A673 (cell line): ENCODE measurements around the gene ABCC5.

Experiments used
- EZH2 ChIP-seq: fragments of 200-600 bp; sonication (generic); IDR thresholded peaks from 2 replicates; pipeline ENCODE4 v1.6.1; 2017; ENCODE audit warnings: borderline replicate concordance, low read depth, mild to moderate bottlenecking, mixed read lengths, antibody characterized with exemption, low read length; ENCODE audit not compliant: poor library complexity, severe bottlenecking
- TF ChIP-seq, protein P1 (sequence below): fragments of 300-800, 200-600 bp; sonication (generic); conservative IDR thresholded peaks from 2 replicates; pipeline ENCODE4 v1.5.1; 2017; ENCODE audit warnings: low read depth, mild to moderate bottlenecking, antibody characterized with exemption, low read length, moderate library complexity, mixed read lengths

GRCh38 chr3:183924543-183924942 is 93.1 kb downstream of the ABCC5 start:
- TF ChIP-seq, protein P1, sequence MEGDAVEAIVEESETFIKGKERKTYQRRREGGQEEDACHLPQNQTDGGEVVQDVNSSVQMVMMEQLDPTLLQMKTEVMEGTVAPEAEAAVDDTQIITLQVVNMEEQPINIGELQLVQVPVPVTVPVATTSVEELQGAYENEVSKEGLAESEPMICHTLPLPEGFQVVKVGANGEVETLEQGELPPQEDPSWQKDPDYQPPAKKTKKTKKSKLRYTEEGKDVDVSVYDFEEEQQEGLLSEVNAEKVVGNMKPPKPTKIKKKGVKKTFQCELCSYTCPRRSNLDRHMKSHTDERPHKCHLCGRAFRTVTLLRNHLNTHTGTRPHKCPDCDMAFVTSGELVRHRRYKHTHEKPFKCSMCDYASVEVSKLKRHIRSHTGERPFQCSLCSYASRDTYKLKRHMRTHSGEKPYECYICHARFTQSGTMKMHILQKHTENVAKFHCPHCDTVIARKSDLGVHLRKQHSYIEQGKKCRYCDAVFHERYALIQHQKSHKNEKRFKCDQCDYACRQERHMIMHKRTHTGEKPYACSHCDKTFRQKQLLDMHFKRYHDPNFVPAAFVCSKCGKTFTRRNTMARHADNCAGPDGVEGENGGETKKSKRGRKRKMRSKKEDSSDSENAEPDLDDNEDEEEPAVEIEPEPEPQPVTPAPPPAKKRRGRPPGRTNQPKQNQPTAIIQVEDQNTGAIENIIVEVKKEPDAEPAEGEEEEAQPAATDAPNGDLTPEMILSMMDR = no peak
- no peak for TF ChIP-seq EZH2
